CD4-positive, alpha-beta T cell treated with Interleukin-15 for 4 hours (primary cell): ENCODE measurements around the gene LPCAT3.
A peak's percentile ranks its signal among the peaks of the same experiment; 100 is the strongest.

Experiments
- DNase-seq: peaks from one replicate; pipeline ENCODE4 v3.0.0-alpha.2; 2020; ENCODE audit warnings: low spot score

The LPCAT3 gene

GRCh38 chr12:6963016-6963731 lies 55.1 kb downstream of the LPCAT3 start:
- no peak for DNase-seq

GRCh38 chr12:6962285-6963015 lies 55.8 kb downstream of the LPCAT3 start:
- DNase-seq: no peak

- no peak for DNase-seq
These were observed 56.5 kb downstream of the LPCAT3 start for GRCh38 chr12:6961695-6962284.

GRCh38 chr12:6961278-6961694 lies 57.0 kb downstream of the LPCAT3 start:
- peak; percentile 95 for DNase-seq

GRCh38 chr12:6960593-6961277 lies 57.5 kb downstream of the LPCAT3 start:
- no peak for DNase-seq

- no peak for DNase-seq
These were observed 58.3 kb downstream of the LPCAT3 start for GRCh38 chr12:6959805-6960592.

- peak; percentile 85 for DNase-seq
These were observed 59.0 kb downstream of the LPCAT3 start for GRCh38 chr12:6959058-6959804.

- DNase-seq: no peak
These were observed 59.6 kb downstream of the LPCAT3 start for GRCh38 chr12:6958609-6959057.

- no peak for DNase-seq
These were observed 60.3 kb downstream of the LPCAT3 start for GRCh38 chr12:6957741-6958608.

- peak; percentile 47 for DNase-seq
These were observed 61.0 kb downstream of the LPCAT3 start for GRCh38 chr12:6957151-6957701.

- no peak for DNase-seq
These were observed 62.1 kb downstream of the LPCAT3 start for GRCh38 chr12:6956021-6956727.

- DNase-seq: no peak
These were observed 62.9 kb downstream of the LPCAT3 start for GRCh38 chr12:6955108-6956020.

GRCh38 chr12:6954316-6955107 lies 63.8 kb downstream of the LPCAT3 start:
- no peak for DNase-seq

GRCh38 chr12:6953442-6954315 lies 64.6 kb downstream of the LPCAT3 start:
- peak; percentile 82 for DNase-seq

- DNase-seq: no peak
These were observed 65.3 kb downstream of the LPCAT3 start for GRCh38 chr12:6952863-6953441.
